ENCODE data around the gene ABR.
"Not testable (repeated sequence)": the region's sequence is repeated elsewhere in the genome, so short reads cannot be mapped to it uniquely, and the experiment has no call there.

Gene ABR

DNA sequence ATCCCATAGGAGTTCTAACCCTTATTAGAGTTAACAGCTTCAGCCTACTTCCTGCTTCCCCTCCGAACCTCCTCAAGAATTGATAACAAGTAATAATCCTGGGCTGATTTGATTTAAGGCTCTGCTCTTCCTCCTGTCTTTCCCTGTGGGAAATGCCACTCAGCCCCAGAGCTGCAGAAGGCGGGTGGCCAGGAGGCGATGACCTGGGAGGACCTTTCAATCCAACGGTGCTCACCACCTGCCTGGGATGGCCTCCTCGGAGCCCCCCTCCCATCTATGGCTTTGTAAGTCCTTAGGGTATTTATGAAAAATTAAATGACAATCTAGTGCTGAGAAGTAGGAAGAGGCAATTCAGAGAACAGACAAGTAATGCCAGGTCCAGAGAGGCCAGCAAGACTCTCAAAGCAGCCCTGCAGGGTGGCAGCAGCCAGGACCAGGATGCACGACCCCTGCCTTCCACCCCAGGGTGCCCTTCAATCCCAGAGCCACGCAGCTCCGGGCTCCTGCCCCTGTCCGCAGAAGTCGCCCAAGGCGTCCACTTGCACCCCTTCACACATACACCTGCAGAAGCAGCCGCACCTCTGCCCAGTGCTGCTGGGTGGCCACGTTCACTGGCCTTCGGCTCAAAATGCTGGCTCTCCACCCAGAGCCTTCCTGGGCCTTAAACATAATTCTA lies 34.3 kb downstream of the ABR start:
- no peak for DNase-seq

DNA sequence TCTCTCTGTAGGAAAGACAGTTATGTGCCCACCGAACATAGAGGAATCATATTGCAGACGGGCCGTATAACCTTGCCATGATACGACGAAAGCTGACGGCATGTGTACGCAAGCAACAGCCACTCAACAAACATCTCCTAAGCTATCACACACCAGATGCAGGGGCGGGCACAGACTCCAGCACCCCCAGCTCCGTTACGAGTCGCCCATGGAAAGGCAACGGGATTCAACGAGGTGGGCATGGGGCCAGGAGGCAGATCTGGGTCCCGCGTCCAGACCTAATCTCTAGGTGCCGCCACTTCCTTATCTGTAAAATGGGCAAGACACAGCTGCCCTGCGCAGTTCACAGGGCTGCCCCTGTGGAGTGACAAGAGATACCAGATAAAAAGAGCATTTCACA lies 35.6 kb downstream of the ABR start:
- DNase-seq = no peak

DNA sequence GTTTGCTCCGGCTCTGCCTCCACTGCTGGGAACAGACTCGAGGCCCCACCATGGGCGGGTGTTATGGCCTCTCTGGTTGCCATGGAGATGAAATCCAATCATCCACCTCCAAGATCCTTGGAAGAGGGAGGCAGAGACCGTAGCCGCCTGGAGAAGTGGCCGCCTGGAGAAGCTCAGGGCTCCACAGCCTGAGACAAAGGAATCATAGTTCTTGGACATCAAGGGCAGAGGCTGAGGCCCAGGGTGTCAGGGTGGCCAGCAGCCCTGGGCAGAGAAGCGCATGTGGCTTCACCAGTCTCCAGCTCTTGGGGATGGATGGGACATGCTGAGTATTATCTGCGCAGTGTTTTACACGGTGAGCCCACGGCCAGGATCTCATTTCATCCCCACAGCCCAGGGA lies 36.2 kb downstream of the ABR start:
- DNase-seq = no peak

DNA sequence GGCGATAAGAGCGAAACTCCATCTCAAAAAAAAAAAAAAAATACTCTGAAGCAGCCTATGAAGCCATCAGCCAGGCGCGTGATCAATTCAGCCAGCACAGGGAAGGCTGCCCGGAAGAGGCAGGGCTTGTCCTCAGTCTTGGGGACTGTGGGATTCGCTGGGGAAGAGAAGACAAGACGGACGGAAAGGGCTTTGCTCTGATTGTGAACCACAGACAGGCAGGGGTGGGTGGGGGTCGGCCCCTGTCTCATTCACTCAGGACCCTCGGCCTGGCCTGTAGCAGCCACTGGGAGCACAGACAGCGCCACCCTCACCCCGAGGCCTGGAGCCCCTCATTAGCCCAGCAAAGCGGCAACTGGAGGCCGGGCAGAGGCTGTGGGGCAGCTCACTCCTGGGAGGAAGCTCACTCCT lies 37.2 kb downstream of the ABR start:
- no peak for DNase-seq

DNA sequence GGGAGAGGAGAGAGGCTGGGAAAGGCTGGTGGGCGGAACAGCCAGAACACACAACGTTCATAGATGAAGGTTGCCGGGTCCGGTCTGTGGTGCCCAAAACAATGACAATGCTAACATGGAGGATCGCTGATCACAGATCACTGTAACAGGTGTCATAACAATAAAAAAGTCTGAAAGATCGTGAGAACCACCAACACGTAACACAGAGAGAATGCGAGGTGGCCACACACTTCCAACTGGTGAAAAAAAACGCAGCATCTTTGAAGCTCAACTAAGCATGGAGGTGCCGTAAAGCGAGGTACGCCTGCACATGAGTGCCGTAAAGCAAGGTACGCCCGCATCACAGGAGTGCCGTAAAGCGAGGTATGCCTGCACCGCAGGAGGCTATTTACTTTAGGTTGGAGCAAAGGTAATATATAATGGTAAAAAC lies 42.3 kb downstream of the ABR start:
- DNase-seq = no peak

DNA sequence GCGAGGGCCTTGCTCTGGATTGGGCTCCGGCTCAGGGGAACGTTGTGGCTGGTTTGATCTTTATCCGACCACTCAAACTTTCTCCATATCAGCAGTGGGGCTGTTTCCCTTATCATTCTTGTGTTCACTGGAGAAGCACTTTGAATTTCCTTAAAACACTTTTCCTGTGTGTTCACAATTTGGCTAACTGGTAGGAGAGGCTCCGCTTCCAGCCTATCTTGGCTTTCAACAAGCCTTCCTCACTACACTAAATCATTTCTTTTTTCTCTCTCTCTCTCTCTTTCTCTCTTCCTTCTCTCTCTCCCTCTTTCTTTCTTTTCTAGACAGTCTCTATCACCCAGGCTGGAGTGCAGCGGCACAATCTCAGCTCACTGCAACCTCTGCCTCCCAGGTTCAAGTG lies 43.0 kb downstream of the ABR start:
- DNase-seq = no peak

DNA sequence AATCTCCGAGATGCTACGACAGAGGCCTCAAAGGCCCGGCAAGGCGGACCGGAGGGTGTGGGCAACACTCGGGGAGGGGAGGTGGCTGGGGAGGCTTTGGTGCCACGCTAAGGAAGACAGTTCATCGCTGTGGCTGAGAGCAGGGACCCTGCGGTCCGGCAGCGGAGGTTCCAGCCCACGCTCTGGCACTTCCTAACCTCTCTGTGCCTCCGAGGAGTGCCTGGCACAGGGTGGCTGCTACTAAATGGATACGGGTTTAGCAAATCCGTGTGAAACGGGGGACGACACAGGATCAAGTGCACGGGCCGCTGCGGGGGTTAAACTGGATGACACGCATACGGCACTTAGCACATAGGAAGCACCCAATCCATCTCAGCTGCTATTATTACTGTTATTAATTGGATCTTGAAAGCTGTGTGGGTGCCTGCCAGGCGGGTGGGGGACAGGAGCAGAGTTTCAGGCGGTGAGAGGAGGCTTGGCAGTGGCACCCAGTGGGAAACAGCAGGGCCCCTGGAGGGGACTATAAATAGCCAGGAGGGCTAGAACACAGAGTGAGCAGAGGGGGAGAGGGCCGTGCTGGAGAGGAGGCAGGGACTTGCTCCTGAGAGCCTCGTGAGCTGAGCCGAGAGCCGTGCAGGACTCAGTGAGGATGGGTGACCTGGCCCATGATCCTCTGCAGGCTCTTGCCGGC lies 45.0 kb downstream of the ABR start:
- no peak for DNase-seq

DNA sequence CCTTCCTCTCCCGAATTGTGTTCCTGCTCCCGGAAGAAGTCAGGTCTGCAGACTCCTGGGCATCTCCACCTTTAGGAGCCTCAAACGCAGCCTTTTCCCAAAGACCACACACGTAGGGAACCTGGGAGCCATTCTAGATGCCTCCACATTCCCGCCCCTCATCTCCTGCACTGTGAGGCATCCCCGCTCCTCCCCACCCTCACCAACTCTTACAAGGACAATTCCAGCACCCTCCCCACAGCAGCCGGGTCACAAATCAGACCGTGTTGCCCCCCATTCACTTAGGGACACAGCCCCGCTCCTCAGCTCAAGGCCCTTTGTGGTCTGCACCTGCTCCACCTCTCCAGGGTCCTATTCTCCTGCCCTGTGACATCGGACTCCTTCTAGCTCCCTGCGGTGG lies 49.6 kb downstream of the ABR start:
- DNase-seq = no peak

DNA sequence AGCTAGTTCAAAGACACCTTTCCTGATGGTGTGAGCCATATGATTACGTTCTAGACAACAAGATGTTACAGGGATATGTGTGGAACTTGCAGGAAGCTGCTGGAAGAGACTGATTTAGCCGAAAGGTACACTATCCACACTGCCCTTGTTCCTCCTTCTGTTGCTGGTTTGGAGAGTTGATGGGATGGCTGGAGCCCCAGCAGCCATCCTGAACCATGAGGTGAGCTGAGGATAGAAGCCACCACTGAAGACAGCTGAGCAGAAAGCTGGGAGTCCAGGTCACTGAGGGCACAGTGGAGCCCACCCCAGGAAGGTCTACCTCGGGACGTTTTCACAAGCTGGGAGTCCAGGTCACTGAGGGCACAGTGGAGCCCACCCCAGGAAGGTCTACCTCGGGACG lies 51.3 kb downstream of the ABR start:
- DNase-seq = not testable (repeated sequence)

DNA sequence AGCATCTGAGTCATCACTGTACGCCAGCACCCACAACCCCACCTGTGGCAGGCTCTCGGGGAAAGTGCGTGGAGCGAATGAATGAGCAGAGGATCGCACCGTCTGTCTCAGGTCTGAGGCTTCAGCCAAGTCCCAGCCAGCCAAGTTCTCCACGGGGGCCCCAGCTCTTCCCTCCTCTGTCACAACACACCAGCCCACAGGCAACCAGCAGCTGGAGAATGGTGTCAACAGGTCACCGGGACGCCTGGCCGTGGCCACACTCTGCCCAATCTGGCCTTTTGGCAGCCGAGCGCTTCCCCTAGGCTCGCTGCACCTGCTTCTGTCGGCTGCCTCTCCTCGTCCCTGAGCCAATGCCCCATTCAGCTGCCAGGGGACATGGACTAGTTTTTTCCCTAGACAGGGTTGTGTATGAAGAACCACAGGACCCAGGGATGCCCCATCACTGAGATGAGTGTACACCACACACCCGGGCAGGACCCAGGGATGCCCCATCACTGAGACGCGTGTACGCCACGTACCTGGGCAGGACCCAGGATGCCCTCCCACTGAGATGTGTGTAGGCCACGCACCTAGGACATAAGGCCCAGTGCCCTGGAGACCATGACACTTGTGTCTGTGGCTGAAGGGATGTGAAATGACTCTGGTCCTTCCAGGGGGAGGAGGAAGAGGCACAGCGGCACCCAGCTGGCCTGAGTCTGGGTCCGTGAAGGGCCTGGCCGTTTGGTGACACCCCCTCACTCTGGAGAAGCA lies 52.8 kb downstream of the ABR start:
- no peak for DNase-seq

DNA sequence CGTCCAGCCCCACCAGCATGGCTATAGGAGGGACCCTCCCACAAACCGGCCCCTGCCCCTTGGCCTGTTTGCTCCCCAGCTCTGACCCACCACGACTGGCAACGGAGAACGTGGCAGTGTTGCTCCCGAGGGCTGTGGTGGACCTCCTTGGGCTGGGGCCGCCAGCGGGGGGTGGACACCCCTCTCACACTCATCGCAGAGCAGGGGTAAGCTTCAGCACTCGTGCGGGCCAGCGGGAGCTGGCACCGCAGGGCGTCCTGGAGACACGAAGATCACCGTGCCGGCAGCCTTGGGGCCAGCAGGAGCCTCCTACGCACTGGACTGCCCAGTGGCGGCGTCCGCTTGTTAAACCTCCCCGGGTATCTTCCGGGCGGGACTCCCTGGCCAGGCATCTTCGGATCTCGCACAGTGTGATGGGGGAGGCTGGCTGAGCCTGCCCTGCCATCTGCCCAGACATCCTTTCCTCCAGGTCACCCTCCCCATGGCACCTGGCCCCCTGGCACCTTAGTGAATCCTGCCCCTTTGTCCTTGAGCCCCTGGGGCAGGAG lies 53.5 kb downstream of the ABR start:
- no peak for DNase-seq

DNA sequence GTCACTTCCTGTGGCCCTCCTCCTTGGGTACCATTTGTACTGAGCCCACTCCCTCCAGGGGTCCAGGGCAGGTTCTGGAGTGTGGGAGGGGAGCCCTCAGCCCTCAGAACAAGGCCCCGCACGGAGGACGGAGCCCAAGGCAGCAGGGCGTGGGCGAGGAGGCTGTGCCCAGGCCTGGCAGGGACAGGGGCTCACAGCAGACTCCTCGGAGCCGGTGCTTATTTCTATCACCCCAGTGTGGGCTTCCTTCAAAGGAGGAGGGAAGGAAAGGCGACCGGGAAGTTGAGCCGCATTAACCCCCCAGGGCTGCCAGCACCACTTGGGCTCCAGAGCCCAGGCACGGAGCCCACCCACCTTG lies 54.0 kb downstream of the ABR start:
- DNase-seq = no peak

DNA sequence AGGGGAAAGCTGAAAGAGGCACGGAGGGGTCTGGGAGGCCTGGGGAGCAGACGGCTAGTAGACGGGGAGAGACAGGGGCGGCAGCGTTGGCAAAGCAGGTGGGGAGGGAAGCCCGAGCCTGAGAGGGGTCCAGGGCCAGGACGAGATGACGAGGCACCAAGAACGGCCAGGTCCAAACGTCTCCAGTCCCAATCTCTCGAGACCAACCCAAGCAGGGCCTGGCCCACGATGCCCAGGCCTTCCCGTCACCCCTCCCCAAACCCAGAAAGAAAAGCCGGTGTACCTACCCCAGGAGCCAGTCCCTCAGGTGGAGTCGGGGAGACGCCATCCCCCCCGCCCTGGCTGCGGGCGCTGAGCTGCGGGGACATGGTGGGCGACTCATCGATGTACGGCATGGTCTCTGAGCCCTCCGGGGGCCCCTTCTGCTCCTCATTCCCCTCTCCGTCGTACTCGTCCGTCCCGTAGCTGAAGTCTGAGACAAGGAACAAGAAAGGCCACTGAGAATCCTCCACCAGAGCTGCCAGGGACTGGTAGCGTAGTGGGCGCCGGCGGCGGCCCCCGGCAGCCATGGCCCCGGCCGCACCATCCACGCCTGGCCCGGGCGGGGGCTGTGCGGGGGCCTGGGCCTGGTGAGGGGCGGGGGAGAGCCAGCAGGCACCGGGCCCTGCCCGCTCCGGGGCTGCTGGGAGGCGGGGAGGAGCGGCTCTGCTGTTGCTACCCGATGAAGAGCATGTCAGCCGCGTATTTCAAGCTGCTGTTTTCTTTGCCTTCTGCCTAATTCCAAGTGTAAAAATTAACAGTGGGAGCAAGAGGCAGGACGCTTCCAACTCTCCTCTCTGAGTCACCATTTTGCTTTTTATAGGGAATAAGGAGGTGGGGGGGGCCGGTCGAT lies 54.6 kb downstream of the ABR start:
- DNase-seq = no peak

DNA sequence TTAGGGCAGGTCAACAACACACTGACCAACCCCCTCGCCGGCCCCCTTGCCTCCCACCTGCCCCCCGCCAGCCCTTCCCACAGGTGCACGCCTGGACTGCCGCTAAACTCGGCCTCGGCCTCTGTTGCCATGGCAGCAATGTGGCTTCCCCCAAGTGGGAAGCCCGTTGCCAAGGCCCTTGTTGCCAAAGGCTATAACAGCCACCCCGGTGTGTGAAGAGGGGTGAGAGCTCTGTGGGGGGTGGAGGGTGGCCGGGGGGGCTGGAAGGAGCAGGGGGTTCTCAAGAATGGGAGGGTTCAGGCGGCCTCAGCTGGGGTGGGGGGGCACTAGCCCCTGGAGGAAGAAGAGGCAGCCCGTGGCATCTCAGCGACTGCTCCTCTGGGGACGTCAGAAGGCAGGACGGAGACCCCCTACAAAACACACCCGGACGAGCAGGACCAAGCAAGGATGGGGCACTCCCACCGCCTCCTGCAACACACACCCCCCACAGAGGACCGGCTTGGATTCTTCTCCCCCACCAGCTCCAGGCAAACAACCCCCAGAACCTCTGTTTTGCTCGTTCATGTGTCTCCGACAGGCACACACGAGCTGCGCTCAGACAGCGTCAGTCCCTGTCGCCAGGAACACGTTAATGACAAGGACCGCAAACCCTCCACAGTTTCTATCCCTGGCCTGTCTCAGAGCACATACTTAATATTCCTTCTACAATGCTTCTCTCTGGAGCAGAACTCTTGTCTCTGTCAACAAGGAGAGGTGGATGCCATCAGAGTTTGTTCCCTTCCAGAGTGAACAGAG lies 55.7 kb downstream of the ABR start:
- DNase-seq = no peak

DNA sequence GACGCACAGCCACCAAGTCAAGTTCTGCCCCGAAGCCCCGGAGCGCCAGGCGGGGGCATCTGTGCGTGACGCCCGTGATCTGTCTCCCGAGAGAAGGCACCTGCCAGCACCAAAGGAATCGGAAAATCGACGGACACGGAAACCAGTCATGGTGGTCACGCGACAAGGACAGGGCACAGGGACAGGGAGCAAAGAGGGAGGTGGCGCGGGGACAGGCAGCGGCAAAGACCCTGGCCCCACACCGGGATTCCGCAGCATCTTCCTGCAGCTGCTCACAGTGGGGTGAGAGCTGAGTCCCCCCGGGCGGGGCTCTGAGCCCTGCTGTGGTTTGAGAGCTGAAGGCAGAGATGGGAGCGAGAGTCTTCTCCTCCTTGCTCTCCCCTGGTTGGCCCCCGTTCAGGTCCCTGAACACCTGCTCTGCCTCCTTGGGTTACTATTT lies 56.4 kb downstream of the ABR start:
- DNase-seq = no peak

DNA sequence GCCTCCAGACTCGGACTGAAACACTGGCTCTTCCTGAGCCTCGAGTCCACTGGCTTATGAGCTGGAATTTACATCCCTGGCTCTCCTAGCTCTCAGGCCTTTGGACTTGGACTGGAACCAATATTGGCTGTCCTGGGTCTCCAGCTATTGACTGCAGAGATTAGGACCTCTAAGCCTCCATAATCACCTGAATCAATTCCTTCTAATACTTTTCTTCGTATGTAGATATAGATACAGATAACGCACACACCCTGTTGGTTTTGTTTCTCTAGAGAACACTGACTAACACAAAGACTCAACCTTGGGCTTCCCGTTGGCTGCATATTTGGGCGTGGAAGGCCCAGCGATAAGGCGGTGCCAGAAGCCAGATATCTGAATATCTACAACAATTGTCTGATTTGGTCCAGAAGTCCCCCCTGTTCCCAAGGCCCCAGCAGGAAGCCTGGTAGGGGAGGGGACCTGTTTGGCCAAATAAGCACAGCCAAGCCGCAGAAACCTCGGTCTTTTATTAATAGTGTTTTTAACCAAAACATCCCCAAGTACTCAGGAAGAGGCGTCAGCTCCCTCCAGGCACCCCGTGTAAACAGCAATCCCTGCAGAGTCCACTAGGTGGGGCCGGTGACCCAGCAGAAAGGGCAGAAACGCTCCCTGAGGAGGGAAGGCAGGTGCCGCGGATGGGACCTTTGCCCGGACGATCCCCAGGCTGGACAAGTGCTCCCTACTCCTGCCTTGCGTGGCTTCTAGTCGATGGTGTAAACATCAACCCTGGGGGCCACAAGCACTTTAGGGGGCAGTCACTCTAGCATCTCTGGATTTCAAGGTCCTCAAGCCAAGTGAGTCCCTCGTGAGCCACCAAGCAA lies 57.0 kb downstream of the ABR start:
- peak; percentile 51 for DNase-seq

DNA sequence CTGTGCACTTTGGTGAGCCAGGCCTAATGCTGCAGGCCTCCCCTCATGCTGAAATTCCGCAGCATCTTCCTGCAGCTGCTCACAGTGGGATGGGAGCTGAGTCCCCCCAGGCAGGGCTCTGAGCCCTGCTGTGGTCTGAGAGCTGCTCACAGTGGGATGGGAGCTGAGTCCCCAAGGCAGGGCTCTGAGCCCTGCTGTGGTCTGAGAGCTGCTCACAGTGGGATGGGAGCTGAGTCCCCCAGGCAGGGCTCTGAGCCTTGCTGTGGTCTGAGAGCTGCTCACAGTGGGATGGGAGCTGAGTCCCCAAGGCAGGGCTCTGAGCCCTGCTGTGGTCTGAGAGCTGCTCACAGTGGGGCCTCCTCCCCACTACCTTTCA lies 58.4 kb downstream of the ABR start:
- DNase-seq = not testable (repeated sequence)

DNA sequence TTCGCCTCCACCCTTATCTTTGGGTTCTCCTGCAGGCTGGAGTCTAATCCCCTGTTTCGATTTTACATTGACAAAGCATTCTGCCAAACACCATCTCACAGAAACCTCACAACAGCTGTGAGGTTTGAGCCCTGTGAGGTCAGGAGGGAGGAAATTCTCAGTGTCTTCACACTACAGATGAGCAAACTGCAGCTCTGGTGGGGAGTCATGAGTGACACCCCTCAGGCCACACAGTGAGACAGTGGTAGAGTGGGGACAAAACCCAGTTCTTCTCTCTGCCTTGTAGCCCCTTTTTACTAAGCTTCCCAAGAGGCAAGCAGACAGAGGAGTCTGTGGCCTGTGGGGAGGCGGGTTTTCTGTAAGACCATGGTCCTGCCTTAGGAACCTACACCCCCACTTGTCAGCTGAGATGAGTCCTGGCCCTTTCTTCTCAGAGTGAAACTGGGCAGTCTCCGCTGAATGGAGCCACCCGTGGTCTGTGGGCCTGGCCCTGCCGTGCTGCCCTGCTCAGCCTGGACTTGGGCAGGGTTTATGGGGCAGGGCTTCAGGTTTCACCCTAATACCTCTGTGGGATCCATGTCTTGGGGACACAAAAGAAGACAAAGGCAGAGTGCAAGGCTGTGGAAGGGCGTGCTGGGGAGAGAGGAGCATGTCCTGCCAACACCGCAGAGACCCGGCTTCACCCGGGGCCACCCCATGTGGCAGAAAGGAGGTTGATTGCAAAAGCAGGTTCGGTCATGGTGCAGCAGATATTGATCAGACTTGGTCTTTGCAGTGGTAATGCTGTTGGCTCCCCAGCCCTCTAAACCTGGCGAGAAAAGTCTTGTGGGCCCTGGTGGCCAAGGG lies 59.0 kb downstream of the ABR start:
- no peak for DNase-seq

DNA sequence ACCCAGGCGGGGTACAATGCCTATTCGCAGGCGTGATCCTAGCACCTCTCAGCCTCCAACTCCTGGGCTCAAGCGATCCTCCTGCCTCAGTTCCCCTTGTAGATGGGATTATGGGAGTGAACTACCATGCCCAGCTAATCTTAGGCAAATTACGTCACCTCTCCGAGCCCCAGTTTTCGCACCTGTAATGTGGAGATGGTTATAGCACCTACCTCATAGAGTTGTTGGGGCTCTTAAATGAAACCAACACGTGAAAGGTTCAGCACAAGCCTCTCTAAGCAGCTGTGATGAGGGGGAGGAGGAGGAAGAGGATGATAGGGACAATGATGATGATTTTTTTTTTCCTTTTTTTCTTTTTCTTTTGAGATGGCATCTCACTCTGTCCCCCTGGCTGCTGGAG lies 59.9 kb downstream of the ABR start:
- DNase-seq = no peak

DNA sequence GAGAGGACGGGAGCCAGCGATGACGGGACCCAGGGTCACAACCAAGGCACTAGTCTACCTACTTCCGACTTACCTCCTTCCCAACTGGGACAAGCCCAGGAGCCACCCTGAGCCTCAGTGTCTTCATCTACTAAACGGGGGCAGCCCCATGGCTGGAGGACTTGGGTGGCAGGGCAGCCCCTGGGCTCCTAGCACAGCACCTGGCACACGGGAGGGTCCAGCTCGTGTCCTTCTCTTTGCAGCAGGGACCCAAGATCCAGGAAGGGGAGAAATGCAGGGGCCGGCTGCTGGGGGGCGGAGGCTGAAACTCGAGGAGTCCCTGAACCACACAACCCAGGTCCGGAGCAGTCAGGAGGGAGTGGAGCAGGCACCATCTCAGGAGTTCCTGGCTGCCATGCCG lies 63.2 kb downstream of the ABR start:
- DNase-seq = no peak
